Measurements from ENCODE around the gene CDKAL1. TPM values are rescaled to one million over a fixed set of nuclear protein-coding genes. Genes with fewer than 3 reads are reported as not detected.

Gene CDKAL1
- total RNA-seq, 1 donor from 2014 or later, result 24.8 TPM

- no peak overlapping the region for H3K27ac Mint-ChIP-seq (ENCODE audit: unreplicated experiment)
Observed at GRCh38 chr6:21264288-21265033, 730.2 kb downstream of the CDKAL1 start.

GRCh38 chr6:21265034-21265729 lies 730.9 kb downstream of the CDKAL1 start:
- DNase-seq, result no peak
- peaks cover 4% of the 10 kb centered on the region for H3K9me3 Mint-ChIP-seq (ENCODE audit: unreplicated experiment)
- peaks cover 3% of the 10 kb centered on the region for H3K27me3 Mint-ChIP-seq (ENCODE audit: unreplicated experiment)
- no peak for TF ChIP-seq CTCF (IDR thresholded peaks at IDR 0.05; ENCODE audit: partially characterized antibody, unreplicated experiment)
- no peak overlapping the region for H3K27ac Mint-ChIP-seq (ENCODE audit: unreplicated experiment)
- no peaks in the 10 kb centered on the region for H3K4me1 Mint-ChIP-seq (ENCODE audit: low read depth, unreplicated experiment)
- H3K4me3 Mint-ChIP-seq (ENCODE audit: unreplicated experiment), result no peak overlapping the region
- peaks cover 4% of the 10 kb centered on the region for H3K36me3 Mint-ChIP-seq (ENCODE audit: unreplicated experiment)

More at GRCh38 chr6:21264288-21265033, 730.2 kb downstream of the CDKAL1 start:
- Mint-ChIP-seq H3K4me1 (ENCODE audit: low read depth, unreplicated experiment) (peaks cover 3% of the 10 kb centered on the region), H3K4me3 (ENCODE audit: unreplicated experiment) (no peak overlapping the region), H3K9me3 (ENCODE audit: unreplicated experiment) (peaks cover 4% of the 10 kb centered on the region), H3K27me3 (ENCODE audit: unreplicated experiment) (peaks cover 2% of the 10 kb centered on the region), H3K36me3 (ENCODE audit: unreplicated experiment) (peaks cover 4% of the 10 kb centered on the region)
- no peak for TF ChIP-seq CTCF (IDR thresholded peaks at IDR 0.05; ENCODE audit: partially characterized antibody, unreplicated experiment)
- DNase-seq, result no peak

GRCh38 chr6:21265730-21266044 lies 731.4 kb downstream of the CDKAL1 start:
- no peak for DNase-seq
- TF ChIP-seq CTCF (IDR thresholded peaks at IDR 0.05; ENCODE audit: partially characterized antibody, unreplicated experiment), result no peak
- Mint-ChIP-seq H3K27ac (ENCODE audit: unreplicated experiment) (no peak overlapping the region), H3K4me3 (ENCODE audit: unreplicated experiment) (no peak overlapping the region), H3K27me3 (ENCODE audit: unreplicated experiment) (peaks cover 3% of the 10 kb centered on the region), H3K4me1 (ENCODE audit: low read depth, unreplicated experiment) (no peaks in the 10 kb centered on the region), H3K36me3 (ENCODE audit: unreplicated experiment) (peaks cover 4% of the 10 kb centered on the region), H3K9me3 (ENCODE audit: unreplicated experiment) (peaks cover 4% of the 10 kb centered on the region)

GRCh38 chr6:21270636-21271201 lies 736.5 kb downstream of the CDKAL1 start:
- Mint-ChIP-seq H3K27ac (ENCODE audit: unreplicated experiment) (no peak overlapping the region), H3K4me3 (ENCODE audit: unreplicated experiment) (no peak overlapping the region), H3K9me3 (ENCODE audit: unreplicated experiment) (peaks cover 9% of the 10 kb centered on the region), H3K27me3 (ENCODE audit: unreplicated experiment) (peaks cover 4% of the 10 kb centered on the region), H3K36me3 (ENCODE audit: unreplicated experiment) (no peaks in the 10 kb centered on the region), H3K4me1 (ENCODE audit: low read depth, unreplicated experiment) (peaks cover 5% of the 10 kb centered on the region)
- DNase-seq, result no peak
- TF ChIP-seq CTCF (IDR thresholded peaks at IDR 0.05; ENCODE audit: partially characterized antibody, unreplicated experiment), result no peak

All from glutamatergic neuron (in vitro differentiated cells).